HEK293 (cell line): ENCODE measurements around the gene NDUFA8.

Source experiments
- CTCF ChIA-PET: fragments of 350-600 bp; formaldehyde crosslinking; extraction: SDS; loops from one replicate; lab custom pipeline; 2021; ENCODE audit warnings: antibody characterized with exemption; lab: Yijun Ruan, JAX
- POLR2A ChIA-PET: fragments of 300-600 bp; formaldehyde crosslinking; extraction: SDS; loops from one replicate; lab custom pipeline; 2020; ENCODE audit warnings: antibody characterized with exemption, inconsistent platforms; lab: Yijun Ruan, JAX
- H3K27ac ChIP-seq: fragments of 200-500 bp; sonication (Bioruptor generic); 2 replicates; pipeline ENCODE4 v1.5.1; 2014; ENCODE audit warnings: low read depth, low read length, control low read depth, inconsistent platforms; ENCODE audit errors: extremely low read depth
- H3K36me3 ChIP-seq, 2 experiments: fragments of 200-500 bp in 1 of 2; sonication (Bioruptor generic) in 1 of 2; 1 replicate in 1 of 2; 2 replicates in 1 of 2; pipeline ENCODE4 v1.5.1; 2014 to 2017; ENCODE audit warnings: inconsistent platforms in 2 of 2, low read length in 2 of 2; ENCODE audit not compliant: control insufficient read depth in 2 of 2, insufficient read depth in 1 of 2
- H3K4me1 ChIP-seq: fragments of 200-500 bp; sonication (Bioruptor generic); 2 replicates; pipeline ENCODE4 v1.5.1; 2014; ENCODE audit warnings: mild to moderate bottlenecking, low read length, inconsistent platforms; ENCODE audit not compliant: control insufficient read depth, insufficient read depth
- H3K4me3 ChIP-seq: 2 replicates; pipeline ENCODE4 v1.5.1; 2011; ENCODE audit warnings: low read depth, mild to moderate bottlenecking, control low read depth, low read length, moderate library complexity
- H3K9me3 ChIP-seq: fragments of 200-500 bp; sonication (Bioruptor generic); 2 replicates; pipeline ENCODE4 v1.5.1; 2014; ENCODE audit warnings: low read depth, low read length, inconsistent platforms; ENCODE audit not compliant: control insufficient read depth, insufficient read depth
- BCL11B ChIP-seq: fragments of 450-650 bp; formaldehyde crosslinking; IDR thresholded peaks from 2 replicates; pipeline ENCODE4 v1.5.1; 2016; ENCODE audit warnings: low read depth, missing biosample characterization, missing genetic modification characterization
- EGR2 ChIP-seq: fragments of 450-650 bp; formaldehyde crosslinking; IDR thresholded peaks from 2 replicates; pipeline ENCODE4 v1.5.1; 2016; ENCODE audit warnings: low read depth, missing biosample characterization, missing genetic modification characterization
- KLF16 ChIP-seq: fragments of 450-650 bp; formaldehyde crosslinking; IDR thresholded peaks from 2 replicates; pipeline ENCODE4 v1.5.1; 2017; ENCODE audit warnings: missing biosample characterization, missing genetic modification characterization
- SCRT2 ChIP-seq: fragments of 450-650 bp; formaldehyde crosslinking; IDR thresholded peaks from 2 replicates; pipeline ENCODE4 v1.5.1; 2016; ENCODE audit warnings: missing biosample characterization, missing genetic modification characterization
- WT1 ChIP-seq: fragments of 450-650 bp; formaldehyde crosslinking; IDR thresholded peaks from 2 replicates; pipeline ENCODE4 v1.5.1; 2016; ENCODE audit warnings: missing biosample characterization, missing genetic modification characterization
- YY1 ChIP-seq: fragments of 450-650 bp; formaldehyde crosslinking; IDR thresholded peaks from 2 replicates; pipeline ENCODE4 v1.5.1; 2018; ENCODE audit warnings: missing biosample characterization, missing genetic modification characterization
- ZFHX2 ChIP-seq: fragments of 450-650 bp; formaldehyde crosslinking; conservative IDR thresholded peaks from 2 replicates; pipeline ENCODE4 v1.5.1; 2016; ENCODE audit warnings: missing biosample characterization, missing genetic modification characterization
- ZNF37A ChIP-seq: fragments of 450-650 bp; IDR thresholded peaks from 2 replicates; pipeline ENCODE4 v1.5.1; 2018; ENCODE audit warnings: missing biosample characterization, missing genetic modification characterization
- ZNF416 ChIP-seq: fragments of 450-650 bp; formaldehyde crosslinking; IDR thresholded peaks from 2 replicates; pipeline ENCODE4 v1.5.1; 2016; ENCODE audit warnings: missing biosample characterization, missing genetic modification characterization
- ZNF423 ChIP-seq: fragments of 450-650 bp; formaldehyde crosslinking; IDR thresholded peaks from 2 replicates; pipeline ENCODE4 v1.5.1; 2016; ENCODE audit warnings: missing biosample characterization, missing genetic modification characterization
- ZNF558 ChIP-seq: fragments of 450-650 bp; formaldehyde crosslinking; IDR thresholded peaks from 2 replicates; pipeline ENCODE4 v1.5.1; 2016; ENCODE audit warnings: missing biosample characterization, missing genetic modification characterization
- ZNF561 ChIP-seq: fragments of 450-650 bp; IDR thresholded peaks from 2 replicates; pipeline ENCODE4 v1.5.1; 2018; ENCODE audit warnings: missing biosample characterization, missing genetic modification characterization, borderline replicate concordance
- ZNF791 ChIP-seq: fragments of 450-650 bp; formaldehyde crosslinking; IDR thresholded peaks from 2 replicates; pipeline ENCODE4 v1.5.1; 2016; ENCODE audit warnings: missing biosample characterization, missing genetic modification characterization
- ZNF837 ChIP-seq: fragments of 450-650 bp; formaldehyde crosslinking; IDR thresholded peaks from 2 replicates; pipeline ENCODE4 v1.5.1; 2016; ENCODE audit warnings: missing biosample characterization, missing genetic modification characterization
- TF ChIP-seq, protein P1 (sequence below): fragments of 450-650 bp; formaldehyde crosslinking; IDR thresholded peaks from 2 replicates; pipeline ENCODE4 v1.5.1; 2017; ENCODE audit warnings: missing biosample characterization, mild to moderate bottlenecking, missing genetic modification characterization, moderate library complexity
- TF ChIP-seq, protein P2 (sequence below): fragments of 450-650 bp; formaldehyde crosslinking; IDR thresholded peaks from 2 replicates; pipeline ENCODE4 v1.5.1; 2016; ENCODE audit warnings: missing biosample characterization, missing genetic modification characterization
- TF ChIP-seq, protein P3 (sequence below): fragments of 450-650 bp; formaldehyde crosslinking; IDR thresholded peaks from 2 replicates; pipeline ENCODE4 v1.5.1; 2016; ENCODE audit warnings: missing biosample characterization, missing genetic modification characterization
- TF ChIP-seq, protein P4 (sequence below): fragments of 450-650 bp; formaldehyde crosslinking; optimal IDR thresholded peaks from 2 replicates; pipeline ENCODE3; 2016; ENCODE audit warnings: missing biosample characterization, mild to moderate bottlenecking, missing genetic modification characterization
- TF ChIP-seq, protein P5 (sequence below): fragments of 450-650 bp; formaldehyde crosslinking; IDR thresholded peaks from 2 replicates; pipeline ENCODE4 v1.5.1; 2016; ENCODE audit warnings: missing biosample characterization, missing genetic modification characterization, low read depth

NDUFA8 gene

DNA sequence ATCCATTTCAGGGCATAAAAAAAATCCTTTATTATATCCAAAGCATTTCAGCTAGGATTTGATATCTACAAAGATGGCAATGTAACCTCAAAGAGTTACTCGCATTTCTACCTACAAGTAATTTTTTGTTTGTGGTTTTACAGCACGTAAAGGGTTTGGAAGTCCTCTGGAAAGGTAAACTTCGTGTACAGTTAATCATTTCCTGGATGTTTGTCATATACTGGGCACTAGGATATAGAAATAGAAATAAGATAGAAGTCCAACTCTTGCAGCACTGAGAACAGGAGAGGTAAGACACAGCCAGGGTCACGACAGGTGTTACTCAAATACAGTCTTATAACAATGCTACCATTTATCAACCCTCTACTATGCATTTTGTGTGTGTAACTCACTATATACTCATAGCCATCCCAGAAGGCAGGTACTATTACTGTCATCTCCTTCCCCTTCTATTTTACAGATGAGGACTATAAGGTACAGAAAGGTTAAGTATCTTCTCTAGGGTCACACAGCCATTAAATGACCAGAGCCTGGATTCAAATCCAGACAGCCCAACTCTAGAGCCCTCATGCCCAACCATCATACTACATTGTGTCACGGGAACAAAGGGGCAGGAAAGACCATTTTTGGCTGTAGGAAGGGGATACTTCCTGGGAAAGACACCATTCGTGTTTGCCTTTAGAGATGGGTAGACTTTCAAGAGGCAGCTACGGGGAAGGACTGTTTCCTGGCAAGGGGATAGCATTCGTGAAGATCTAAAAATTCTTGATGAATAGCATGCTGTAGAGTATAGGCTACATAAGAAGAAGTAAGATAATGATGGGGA is 19.0 kb downstream of the NDUFA8 start:
- TF ChIP-seq ZNF791 (tag by site-specific recombination): no peak
- TF ChIP-seq, protein P1, sequence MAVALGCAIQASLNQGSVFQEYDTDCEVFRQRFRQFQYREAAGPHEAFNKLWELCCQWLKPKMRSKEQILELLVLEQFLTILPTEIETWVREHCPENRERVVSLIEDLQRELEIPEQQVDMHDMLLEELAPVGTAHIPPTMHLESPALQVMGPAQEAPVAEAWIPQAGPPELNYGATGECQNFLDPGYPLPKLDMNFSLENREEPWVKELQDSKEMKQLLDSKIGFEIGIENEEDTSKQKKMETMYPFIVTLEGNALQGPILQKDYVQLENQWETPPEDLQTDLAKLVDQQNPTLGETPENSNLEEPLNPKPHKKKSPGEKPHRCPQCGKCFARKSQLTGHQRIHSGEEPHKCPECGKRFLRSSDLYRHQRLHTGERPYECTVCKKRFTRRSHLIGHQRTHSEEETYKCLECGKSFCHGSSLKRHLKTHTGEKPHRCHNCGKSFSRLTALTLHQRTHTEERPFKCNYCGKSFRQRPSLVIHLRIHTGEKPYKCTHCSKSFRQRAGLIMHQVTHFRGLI (tag by site-specific recombination): peak; percentile 46; the same call in 1 of the 2 replicates
- Histone ChIP-seq H3K27ac (no peak overlapping the region), H3K9me3 (no peaks in the 10 kb centered on the region), H3K36me3 (peaks cover 0 to 33% of the 10 kb centered on the region in 2 experiments; a peak in 2 of 3 replicates), H3K4me3 (no peak overlapping the region), H3K4me1 (no peaks in the 10 kb centered on the region)
- POLR2A ChIA-PET: no interaction called here
- CTCF ChIA-PET: interaction anchor here (0.7 to 1.6 kb wide), 3 partner anchors 14 to 210 kb away, joined by 3 to 5 read pairs (median 3); no protein-coding TSS in a partner anchor

DNA sequence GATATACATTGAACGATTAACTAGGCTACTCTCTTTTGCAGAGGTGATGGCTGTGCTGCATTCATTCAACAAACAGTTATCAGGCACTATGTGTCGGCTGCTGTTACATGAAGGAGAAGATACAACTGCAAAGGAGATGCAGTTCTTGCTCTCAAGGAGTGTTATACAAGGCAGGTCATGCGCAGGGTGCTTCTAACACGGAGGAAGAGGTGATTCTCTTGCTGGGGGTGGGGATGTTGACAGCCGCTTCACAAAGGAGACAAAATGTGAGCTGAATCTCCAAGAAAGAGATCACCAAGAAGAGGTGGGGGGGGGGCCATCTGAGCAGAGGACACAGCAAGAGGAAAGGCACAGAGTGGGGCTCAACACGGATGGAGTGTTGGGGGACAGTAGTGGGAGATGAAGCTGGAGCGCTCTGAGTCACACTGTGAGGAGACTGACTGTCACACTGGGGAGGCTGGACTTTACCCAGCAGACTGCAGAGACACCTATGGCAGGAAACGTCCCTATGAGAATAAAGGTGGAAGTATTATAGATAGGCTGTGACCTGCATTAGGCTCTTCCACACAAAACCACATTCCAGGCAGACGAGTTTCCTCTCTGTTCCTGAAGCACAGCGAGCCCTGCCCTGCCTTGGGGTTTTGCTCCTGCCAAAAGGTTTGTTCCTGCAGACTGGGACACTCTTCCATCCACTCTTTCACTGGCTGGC is 20.9 kb downstream of the NDUFA8 start:
- POLR2A ChIA-PET: no interaction called here
- 0 out of 2 replicates have a peak, but pooled peaks cover 3% of the 10 kb centered on the region for H3K4me1 ChIP-seq
- CTCF ChIA-PET: interaction anchor here (0.7 to 1.8 kb wide), 6 partner anchors 13 to 212 kb away, joined by 3 to 6 read pairs (median 4); no protein-coding TSS in a partner anchor

More for the DNA sequence above, 20.9 kb downstream of the NDUFA8 start:
- H3K4me3 ChIP-seq: no peak overlapping the region
- TF ChIP-seq ZFHX2: no peak
- no peak for TF ChIP-seq WT1 (tag by site-specific recombination)
- TF ChIP-seq YY1: no peak
- no peak for TF ChIP-seq ZNF558
- no peak for TF ChIP-seq ZNF561 (tag by site-specific recombination)
- no peak for TF ChIP-seq KLF16 (tag by site-specific recombination)
- no peak for TF ChIP-seq ZNF423 (tag by site-specific recombination)
- no peak for TF ChIP-seq ZNF837 (tag by site-specific recombination)
- TF ChIP-seq, protein P2, sequence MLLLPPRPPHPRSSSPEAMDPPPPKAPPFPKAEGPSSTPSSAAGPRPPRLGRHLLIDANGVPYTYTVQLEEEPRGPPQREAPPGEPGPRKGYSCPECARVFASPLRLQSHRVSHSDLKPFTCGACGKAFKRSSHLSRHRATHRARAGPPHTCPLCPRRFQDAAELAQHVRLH (tag by site-specific recombination): no peak
- TF ChIP-seq SCRT2 (tag by site-specific recombination): no peak
- TF ChIP-seq, protein P3, sequence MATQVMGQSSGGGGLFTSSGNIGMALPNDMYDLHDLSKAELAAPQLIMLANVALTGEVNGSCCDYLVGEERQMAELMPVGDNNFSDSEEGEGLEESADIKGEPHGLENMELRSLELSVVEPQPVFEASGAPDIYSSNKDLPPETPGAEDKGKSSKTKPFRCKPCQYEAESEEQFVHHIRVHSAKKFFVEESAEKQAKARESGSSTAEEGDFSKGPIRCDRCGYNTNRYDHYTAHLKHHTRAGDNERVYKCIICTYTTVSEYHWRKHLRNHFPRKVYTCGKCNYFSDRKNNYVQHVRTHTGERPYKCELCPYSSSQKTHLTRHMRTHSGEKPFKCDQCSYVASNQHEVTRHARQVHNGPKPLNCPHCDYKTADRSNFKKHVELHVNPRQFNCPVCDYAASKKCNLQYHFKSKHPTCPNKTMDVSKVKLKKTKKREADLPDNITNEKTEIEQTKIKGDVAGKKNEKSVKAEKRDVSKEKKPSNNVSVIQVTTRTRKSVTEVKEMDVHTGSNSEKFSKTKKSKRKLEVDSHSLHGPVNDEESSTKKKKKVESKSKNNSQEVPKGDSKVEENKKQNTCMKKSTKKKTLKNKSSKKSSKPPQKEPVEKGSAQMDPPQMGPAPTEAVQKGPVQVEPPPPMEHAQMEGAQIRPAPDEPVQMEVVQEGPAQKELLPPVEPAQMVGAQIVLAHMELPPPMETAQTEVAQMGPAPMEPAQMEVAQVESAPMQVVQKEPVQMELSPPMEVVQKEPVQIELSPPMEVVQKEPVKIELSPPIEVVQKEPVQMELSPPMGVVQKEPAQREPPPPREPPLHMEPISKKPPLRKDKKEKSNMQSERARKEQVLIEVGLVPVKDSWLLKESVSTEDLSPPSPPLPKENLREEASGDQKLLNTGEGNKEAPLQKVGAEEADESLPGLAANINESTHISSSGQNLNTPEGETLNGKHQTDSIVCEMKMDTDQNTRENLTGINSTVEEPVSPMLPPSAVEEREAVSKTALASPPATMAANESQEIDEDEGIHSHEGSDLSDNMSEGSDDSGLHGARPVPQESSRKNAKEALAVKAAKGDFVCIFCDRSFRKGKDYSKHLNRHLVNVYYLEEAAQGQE (tag by site-specific recombination): no peak
- TF ChIP-seq, protein P4, sequence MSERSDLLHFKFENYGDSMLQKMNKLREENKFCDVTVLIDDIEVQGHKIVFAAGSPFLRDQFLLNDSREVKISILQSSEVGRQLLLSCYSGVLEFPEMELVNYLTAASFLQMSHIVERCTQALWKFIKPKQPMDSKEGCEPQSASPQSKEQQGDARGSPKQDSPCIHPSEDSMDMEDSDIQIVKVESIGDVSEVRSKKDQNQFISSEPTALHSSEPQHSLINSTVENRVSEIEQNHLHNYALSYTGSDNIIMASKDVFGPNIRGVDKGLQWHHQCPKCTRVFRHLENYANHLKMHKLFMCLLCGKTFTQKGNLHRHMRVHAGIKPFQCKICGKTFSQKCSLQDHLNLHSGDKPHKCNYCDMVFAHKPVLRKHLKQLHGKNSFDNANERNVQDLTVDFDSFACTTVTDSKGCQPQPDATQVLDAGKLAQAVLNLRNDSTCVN: no peak
- TF ChIP-seq ZNF416: no peak
- TF ChIP-seq, protein P5, sequence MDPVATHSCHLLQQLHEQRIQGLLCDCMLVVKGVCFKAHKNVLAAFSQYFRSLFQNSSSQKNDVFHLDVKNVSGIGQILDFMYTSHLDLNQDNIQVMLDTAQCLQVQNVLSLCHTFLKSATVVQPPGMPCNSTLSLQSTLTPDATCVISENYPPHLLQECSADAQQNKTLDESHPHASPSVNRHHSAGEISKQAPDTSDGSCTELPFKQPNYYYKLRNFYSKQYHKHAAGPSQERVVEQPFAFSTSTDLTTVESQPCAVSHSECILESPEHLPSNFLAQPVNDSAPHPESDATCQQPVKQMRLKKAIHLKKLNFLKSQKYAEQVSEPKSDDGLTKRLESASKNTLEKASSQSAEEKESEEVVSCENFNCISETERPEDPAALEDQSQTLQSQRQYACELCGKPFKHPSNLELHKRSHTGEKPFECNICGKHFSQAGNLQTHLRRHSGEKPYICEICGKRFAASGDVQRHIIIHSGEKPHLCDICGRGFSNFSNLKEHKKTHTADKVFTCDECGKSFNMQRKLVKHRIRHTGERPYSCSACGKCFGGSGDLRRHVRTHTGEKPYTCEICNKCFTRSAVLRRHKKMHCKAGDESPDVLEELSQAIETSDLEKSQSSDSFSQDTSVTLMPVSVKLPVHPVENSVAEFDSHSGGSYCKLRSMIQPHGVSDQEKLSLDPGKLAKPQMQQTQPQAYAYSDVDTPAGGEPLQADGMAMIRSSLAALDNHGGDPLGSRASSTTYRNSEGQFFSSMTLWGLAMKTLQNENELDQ: no peak
- TF ChIP-seq BCL11B (tag by site-specific recombination): no peak
- no peak for TF ChIP-seq EGR2 (tag by site-specific recombination)
- no peak for TF ChIP-seq ZNF37A (tag by site-specific recombination)
- peaks cover 0 to 14% of the 10 kb centered on the region in 2 experiments; a peak in 1 of 3 replicates for H3K36me3 ChIP-seq
- no peaks in the 10 kb centered on the region for H3K9me3 ChIP-seq
- no peak overlapping the region for H3K27ac ChIP-seq
